ENCODE results near the gene PUM1.

PUM1 gene

GRCh38 chr1:31020007-31020790 lies 45.3 kb downstream of the PUM1 start:
- H3K9ac ChIP-seq (ENCODE audit: low read depth, low read length): no peak overlapping the region
- H3K36me3 ChIP-seq (ENCODE audit: insufficient read depth, low read length): peaks cover 40% of the 10 kb centered on the region
- no peaks in the 10 kb centered on the region for H3K9me3 ChIP-seq (ENCODE audit: insufficient read depth, low read depth, low read length)
- no peak overlapping the region for H3K4me3 ChIP-seq (ENCODE audit: low read length)
- peaks cover 13% of the 10 kb centered on the region for H3K4me1 ChIP-seq (ENCODE audit: insufficient read depth, low read length)
- 97% methylated on average over 2 of the region's 3 CpGs for WGBS
- no peaks in the 10 kb centered on the region for H3K27me3 ChIP-seq (ENCODE audit: insufficient read depth, low read length)
- H3K27ac ChIP-seq (ENCODE audit: low read depth, low read length): no peak overlapping the region

GRCh38 chr1:31019401-31019800 lies 46.1 kb downstream of the PUM1 start:
- WGBS: 94% methylated on average over 3 of the region's 3 CpGs

GRCh38 chr1:31016868-31017267 lies 48.6 kb downstream of the PUM1 start:
- Histone ChIP-seq H3K9me3 (ENCODE audit: insufficient read depth, low read depth, low read length) (no peaks in the 10 kb centered on the region), H3K9ac (ENCODE audit: low read depth, low read length) (no peak overlapping the region), H3K27me3 (ENCODE audit: insufficient read depth, low read length) (no peaks in the 10 kb centered on the region), H3K4me1 (ENCODE audit: insufficient read depth, low read length) (no peaks in the 10 kb centered on the region; the same call in 1 of the 2 replicates), H3K4me3 (ENCODE audit: low read length) (no peak overlapping the region), H3K27ac (ENCODE audit: low read depth, low read length) (no peak overlapping the region), H3K36me3 (ENCODE audit: insufficient read depth, low read length) (peaks cover 26% of the 10 kb centered on the region)
- WGBS: no CpG with 5 or more reads among the region's 3 CpGs

More at GRCh38 chr1:31019401-31019800, 46.1 kb downstream of the PUM1 start:
- no peaks in the 10 kb centered on the region for H3K27me3 ChIP-seq (ENCODE audit: insufficient read depth, low read length)
- H3K9me3 ChIP-seq (ENCODE audit: insufficient read depth, low read depth, low read length): no peaks in the 10 kb centered on the region
- H3K4me3 ChIP-seq (ENCODE audit: low read length): no peak overlapping the region
- H3K36me3 ChIP-seq (ENCODE audit: insufficient read depth, low read length): peaks cover 40% of the 10 kb centered on the region
- no peak overlapping the region for H3K9ac ChIP-seq (ENCODE audit: low read depth, low read length)
- H3K4me1 ChIP-seq (ENCODE audit: insufficient read depth, low read length): peaks cover 5% of the 10 kb centered on the region; the same call in 1 of the 2 replicates
- H3K27ac ChIP-seq (ENCODE audit: low read depth, low read length): no peak overlapping the region

- Histone ChIP-seq H3K27ac (ENCODE audit: low read depth, low read length) (no peak overlapping the region), H3K4me3 (ENCODE audit: low read length) (no peak overlapping the region), H3K36me3 (ENCODE audit: insufficient read depth, low read length) (peaks cover 4% of the 10 kb centered on the region; the same call in 1 of the 2 replicates), H3K9me3 (ENCODE audit: insufficient read depth, low read depth, low read length) (no peaks in the 10 kb centered on the region), H3K27me3 (ENCODE audit: insufficient read depth, low read length) (no peaks in the 10 kb centered on the region), H3K4me1 (ENCODE audit: insufficient read depth, low read length) (peaks cover 11% of the 10 kb centered on the region), H3K9ac (ENCODE audit: low read depth, low read length) (no peak overlapping the region)
- 93% methylated on average over 3 of the region's 3 CpGs for WGBS
Measured at GRCh38 chr1:31013187-31013864, 52.2 kb downstream of the PUM1 start.

GRCh38 chr1:31012210-31012924 lies 53.1 kb downstream of the PUM1 start:
- H3K36me3 ChIP-seq (ENCODE audit: insufficient read depth, low read length): peaks cover 4% of the 10 kb centered on the region; the same call in 1 of the 2 replicates
- 100% methylated on average over 2 of the region's 4 CpGs for WGBS
- peaks cover 21% of the 10 kb centered on the region for H3K4me1 ChIP-seq (ENCODE audit: insufficient read depth, low read length)

GRCh38 chr1:31011719-31012118 lies 53.8 kb downstream of the PUM1 start:
- Histone ChIP-seq H3K9ac (ENCODE audit: low read depth, low read length) (no peak overlapping the region), H3K36me3 (ENCODE audit: insufficient read depth, low read length) (peaks cover 6% of the 10 kb centered on the region), H3K4me3 (ENCODE audit: low read length) (no peak overlapping the region), H3K27me3 (ENCODE audit: insufficient read depth, low read length) (no peaks in the 10 kb centered on the region), H3K9me3 (ENCODE audit: insufficient read depth, low read depth, low read length) (no peaks in the 10 kb centered on the region), H3K4me1 (ENCODE audit: insufficient read depth, low read length) (peaks cover 22% of the 10 kb centered on the region), H3K27ac (ENCODE audit: low read depth, low read length) (no peak overlapping the region)
- WGBS: 92% methylated on average over 1 of the region's 1 CpG

More at GRCh38 chr1:31012210-31012924, 53.1 kb downstream of the PUM1 start:
- Histone ChIP-seq H3K9me3 (ENCODE audit: insufficient read depth, low read depth, low read length) (no peaks in the 10 kb centered on the region), H3K27ac (ENCODE audit: low read depth, low read length) (no peak overlapping the region), H3K4me3 (ENCODE audit: low read length) (no peak overlapping the region), H3K9ac (ENCODE audit: low read depth, low read length) (no peak overlapping the region), H3K27me3 (ENCODE audit: insufficient read depth, low read length) (no peaks in the 10 kb centered on the region)

- H3K27ac ChIP-seq (ENCODE audit: low read depth, low read length): no peak overlapping the region
- H3K9me3 ChIP-seq (ENCODE audit: insufficient read depth, low read depth, low read length): no peaks in the 10 kb centered on the region
- peaks cover 16% of the 10 kb centered on the region for H3K36me3 ChIP-seq (ENCODE audit: insufficient read depth, low read length)
- no peak overlapping the region for H3K4me3 ChIP-seq (ENCODE audit: low read length)
- no peaks in the 10 kb centered on the region for H3K27me3 ChIP-seq (ENCODE audit: insufficient read depth, low read length)
- peaks cover 22% of the 10 kb centered on the region for H3K4me1 ChIP-seq (ENCODE audit: insufficient read depth, low read length)
- H3K9ac ChIP-seq (ENCODE audit: low read depth, low read length): no peak overlapping the region
- 85% methylated on average over 6 of the region's 6 CpGs for WGBS
Measured at GRCh38 chr1:31010086-31010989, 55.2 kb downstream of the PUM1 start.

- H3K4me1 ChIP-seq (ENCODE audit: insufficient read depth, low read length): peaks cover 22% of the 10 kb centered on the region
- peaks cover 44% of the 10 kb centered on the region for H3K36me3 ChIP-seq (ENCODE audit: insufficient read depth, low read length)
- no peak overlapping the region for H3K9ac ChIP-seq (ENCODE audit: low read depth, low read length)
- H3K27ac ChIP-seq (ENCODE audit: low read depth, low read length): peak overlapping the region; percentile 1; the same call in 1 of the 2 replicates
- no peaks in the 10 kb centered on the region for H3K9me3 ChIP-seq (ENCODE audit: insufficient read depth, low read depth, low read length)
- 91% methylated on average over 2 of the region's 2 CpGs for WGBS
- no peak overlapping the region for H3K4me3 ChIP-seq (ENCODE audit: low read length)
- no peaks in the 10 kb centered on the region for H3K27me3 ChIP-seq (ENCODE audit: insufficient read depth, low read length)
Measured at GRCh38 chr1:31007462-31007991, 58.0 kb downstream of the PUM1 start.

- no peak overlapping the region for H3K4me3 ChIP-seq (ENCODE audit: low read length)
- H3K4me1 ChIP-seq (ENCODE audit: insufficient read depth, low read length): peaks cover 25% of the 10 kb centered on the region
- no peak overlapping the region for H3K9ac ChIP-seq (ENCODE audit: low read depth, low read length)
- no peaks in the 10 kb centered on the region for H3K27me3 ChIP-seq (ENCODE audit: insufficient read depth, low read length)
- no peaks in the 10 kb centered on the region for H3K9me3 ChIP-seq (ENCODE audit: insufficient read depth, low read depth, low read length)
- H3K36me3 ChIP-seq (ENCODE audit: insufficient read depth, low read length): peaks cover 51% of the 10 kb centered on the region
- no peak overlapping the region for H3K27ac ChIP-seq (ENCODE audit: low read depth, low read length)
- WGBS: 96% methylated on average over 2 of the region's 2 CpGs
Measured at GRCh38 chr1:31006747-31007146, 58.8 kb downstream of the PUM1 start.

- 96% methylated on average over 5 of the region's 6 CpGs for WGBS
- peaks cover 57% of the 10 kb centered on the region for H3K36me3 ChIP-seq (ENCODE audit: insufficient read depth, low read length)
Measured at GRCh38 chr1:31005617-31006166, 59.8 kb downstream of the PUM1 start.

More at GRCh38 chr1:31005617-31006166, 59.8 kb downstream of the PUM1 start:
- no peak overlapping the region for H3K9ac ChIP-seq (ENCODE audit: low read depth, low read length)
- H3K4me1 ChIP-seq (ENCODE audit: insufficient read depth, low read length): peaks cover 24% of the 10 kb centered on the region
- no peaks in the 10 kb centered on the region for H3K27me3 ChIP-seq (ENCODE audit: insufficient read depth, low read length)
- H3K9me3 ChIP-seq (ENCODE audit: insufficient read depth, low read depth, low read length): no peaks in the 10 kb centered on the region
- no peak overlapping the region for H3K4me3 ChIP-seq (ENCODE audit: low read length)
- no peak overlapping the region for H3K27ac ChIP-seq (ENCODE audit: low read depth, low read length)
